GM23338 (cell line): ENCODE measurements around the gene KAT2B. TPM values are rescaled to one million over a fixed set of nuclear protein-coding genes. Genes with fewer than 3 reads are reported as not detected.

Experiments used
- ATAC-seq: fragments of 200-7000 bp; cut with Tn5 transposase; 3 replicates; pipeline ENCODE4 v1.9.1; 2020
- DNase-seq: peaks from one replicate; pipeline ENCODE4 v3.0.0-alpha.2; 2015; ENCODE audit warnings: low spot score
- H2AFZ ChIP-seq: fragments of 200-600 bp; sonication (generic); 2 replicates; pipeline ENCODE4 v1.8.0; 2016; ENCODE audit warnings: antibody characterized with exemption, mild to moderate bottlenecking, moderate library complexity
- H3F3A ChIP-seq: fragments of 200-600 bp; sonication (generic); replicated peaks from 2 replicates; pipeline ENCODE4 v1.8.0; 2017; ENCODE audit warnings: antibody characterized with exemption, mixed run types, low read depth
- H3K27ac ChIP-seq: fragments of 200-600 bp; sonication (generic); 2 replicates; pipeline ENCODE4 v1.6.1; 2016; ENCODE audit warnings: low read depth
- H3K27me3 ChIP-seq: fragments of 200-600 bp; sonication (generic); 2 replicates; pipeline ENCODE4 v1.8.0; 2016; ENCODE audit warnings: mild to moderate bottlenecking, mixed run types, moderate library complexity; ENCODE audit not compliant: insufficient read depth
- H3K36me3 ChIP-seq: fragments of 200-600 bp; sonication (generic); 2 replicates; pipeline ENCODE4 v1.8.0; 2016; ENCODE audit warnings: mild to moderate bottlenecking; ENCODE audit not compliant: insufficient read depth
- H3K4me1 ChIP-seq: fragments of 200-600 bp; sonication (generic); 2 replicates; pipeline ENCODE4 v1.8.0; 2016; ENCODE audit warnings: mild to moderate bottlenecking, moderate library complexity; ENCODE audit not compliant: insufficient read depth
- H3K4me2 ChIP-seq: fragments of 200-600 bp; sonication (generic); 2 replicates; pipeline ENCODE4 v1.7.1; 2017; ENCODE audit warnings: mixed run types
- H3K4me3 ChIP-seq: fragments of 200-600 bp; sonication (generic); 2 replicates; pipeline ENCODE4 v1.6.1; 2016; ENCODE audit warnings: mixed run types
- H3K79me2 ChIP-seq: fragments of 200-600 bp; sonication (generic); replicated peaks from 2 replicates; pipeline ENCODE4 v1.8.0; 2017; ENCODE audit warnings: mild to moderate bottlenecking; ENCODE audit not compliant: insufficient read depth
- H3K9me2 ChIP-seq: fragments of 200-600 bp; sonication (generic); 2 replicates; pipeline ENCODE4 v1.8.0; 2017; ENCODE audit not compliant: insufficient read depth
- H4K20me1 ChIP-seq: fragments of 200-600 bp; sonication (generic); replicated peaks from 2 replicates; pipeline ENCODE4 v1.8.0; 2017; ENCODE audit warnings: mild to moderate bottlenecking; ENCODE audit not compliant: insufficient read depth
- H3K27ac Mint-ChIP-seq: 2 replicates; pipeline ENCODE4 v1.8.0; 2020; ENCODE audit warnings: inconsistent platforms, mild to moderate bottlenecking, moderate library complexity, mixed read lengths
- H3K27me3 Mint-ChIP-seq: 3 replicates; pipeline ENCODE4 v1.8.0; 2022; ENCODE audit warnings: low read depth, mild to moderate bottlenecking, moderate library complexity, mixed read lengths, inconsistent platforms; ENCODE audit not compliant: insufficient read depth, poor library complexity
- H3K36me3 Mint-ChIP-seq: 3 replicates; pipeline ENCODE4 v1.8.0; 2021; ENCODE audit warnings: low read depth, mild to moderate bottlenecking, inconsistent platforms, moderate library complexity, mixed read lengths
- H3K4me1 Mint-ChIP-seq: 3 replicates; pipeline ENCODE4 v1.8.0; 2020; ENCODE audit warnings: mild to moderate bottlenecking, inconsistent platforms, mixed read lengths
- H3K4me3 Mint-ChIP-seq: 3 replicates; pipeline ENCODE4 v1.8.0; 2021; ENCODE audit warnings: moderate library complexity, mild to moderate bottlenecking, inconsistent platforms, mixed read lengths
- H3K9me3 Mint-ChIP-seq: 3 replicates; pipeline ENCODE4 v1.8.0; 2020; ENCODE audit warnings: moderate library complexity, mild to moderate bottlenecking, inconsistent platforms, mixed read lengths
- ETS1 ChIP-seq: IDR thresholded peaks from 2 replicates; pipeline ENCODE4 v1.6.1; 2016; ENCODE audit warnings: antibody characterized with exemption
- EZH2 ChIP-seq: fragments of 200-600 bp; sonication (generic); IDR thresholded peaks from one replicate; pipeline ENCODE4 v1.8.0; 2017; ENCODE audit warnings: antibody characterized with exemption, mild to moderate bottlenecking, low read depth; ENCODE audit not compliant: unreplicated experiment
- EZH2phosphoT487 ChIP-seq: fragments of 200-600 bp; sonication (generic); IDR thresholded peaks from one replicate; pipeline ENCODE4 v1.8.1; 2018; ENCODE audit warnings: antibody characterized with exemption; ENCODE audit not compliant: unreplicated experiment
- JUNB ChIP-seq: IDR thresholded peaks from one replicate; pipeline ENCODE4 v1.6.1; 2016; ENCODE audit warnings: antibody characterized with exemption; ENCODE audit not compliant: unreplicated experiment
- NANOG ChIP-seq: IDR thresholded peaks from 2 replicates; pipeline ENCODE4 v1.6.1; 2016; ENCODE audit warnings: antibody characterized with exemption, borderline replicate concordance
- REST ChIP-seq: IDR thresholded peaks from one replicate; pipeline ENCODE4 v1.6.1; 2018; ENCODE audit warnings: antibody characterized with exemption; ENCODE audit not compliant: unreplicated experiment
- STAT1 ChIP-seq: IDR thresholded peaks from one replicate; pipeline ENCODE4 v1.6.1; 2016; ENCODE audit warnings: antibody characterized with exemption; ENCODE audit not compliant: unreplicated experiment
- ZNF114 ChIP-seq: fragments of 250-450 bp; sonication (Bioruptor Pico); IDR thresholded peaks from 2 replicates; pipeline ENCODE4 v1.5.0; 2020; ENCODE audit warnings: mild to moderate bottlenecking, moderate library complexity
- ZNF462 ChIP-seq: fragments of 250-450 bp; sonication (Bioruptor Pico); IDR thresholded peaks from 2 replicates; pipeline ENCODE4 v1.5.0; 2020; ENCODE audit warnings: mild to moderate bottlenecking, moderate library complexity
- polyA plus RNA-seq: library from polyadenylated mRNA; unstranded; fragments of >200 nt; fragmentation: Nextera tagmentation; extraction: Ambion mirVana; gene quantifications from 2 replicates; pipeline ENCODE4 v1.2.1, GENCODE V29; 2016
- total RNA-seq: library from RNA; depleted of rRNA; stranded (reverse); fragments of >200 nt; shearing (Covaris generic); gene quantifications from 2 replicates; pipeline ENCODE4 v1.2.3, GENCODE V29; 2014
- TF ChIP-seq, protein P1 (sequence below), 2 experiments: fragments of 200-600 bp in 1 of 2; sonication (generic) in 1 of 2; conservative IDR thresholded peaks; 2 replicates each; pipeline versions ENCODE4 v1.5.1 to v1.6.1; 2016 to 2017; ENCODE audit warnings: antibody characterized with exemption in 2 of 2, low read depth in 2 of 2, mild to moderate bottlenecking in 2 of 2, moderate library complexity in 1 of 2

KAT2B gene
- total and polyA plus RNA-seq, 2 experiments from 2014 or later: 1.3 to 4.4 TPM

DNA sequence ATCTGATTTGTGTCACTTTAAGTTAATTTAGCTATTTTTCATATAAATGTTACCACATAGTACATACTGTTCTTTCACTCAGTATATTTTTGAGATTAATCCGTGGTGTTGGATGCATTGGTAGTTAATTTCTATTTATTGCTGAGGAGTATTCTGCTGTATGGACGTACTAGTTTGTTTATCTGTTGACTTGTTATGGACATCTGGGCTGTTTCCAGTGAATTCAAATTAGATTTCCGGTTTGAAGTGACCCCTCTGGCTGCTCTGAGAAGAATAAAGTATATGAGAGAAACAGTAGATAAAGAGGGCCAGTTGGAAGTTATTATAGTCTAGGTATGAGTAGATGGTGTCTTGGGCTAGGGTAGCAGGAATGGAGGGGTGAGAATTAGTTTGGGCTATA, 15.6 kb downstream of the KAT2B start:
- no peaks in the 10 kb centered on the region for H3K9me2 ChIP-seq
- no peak overlapping the region for H3K27ac Mint-ChIP-seq
- no peaks in the 10 kb centered on the region for H3K36me3 Mint-ChIP-seq
- no peaks in the 10 kb centered on the region for H3K9me3 Mint-ChIP-seq
- DNase-seq (no peak), ATAC-seq (no peak)
- no peaks in the 10 kb centered on the region for H3K79me2 ChIP-seq
- no peaks in the 10 kb centered on the region for H3K36me3 ChIP-seq
- no peaks in the 10 kb centered on the region for H3F3A ChIP-seq
- H3K4me3 ChIP-seq: no peak overlapping the region
- no peak overlapping the region for H2AFZ ChIP-seq
- H4K20me1 ChIP-seq: no peaks in the 10 kb centered on the region; the same call in 1 of the 2 replicates
- no peak overlapping the region for H3K4me2 ChIP-seq
- H3K27ac ChIP-seq: no peak overlapping the region
- H3K4me3 Mint-ChIP-seq: no peak overlapping the region
- no peaks in the 10 kb centered on the region for H3K27me3 ChIP-seq
- TF ChIP-seq EZH2phosphoT487 (no peak), JUNB (no peak), STAT1 (no peak), NANOG (no peak), ZNF462 (CRISPR knock-in tag) (no peak), REST (no peak), ZNF114 (no peak), ETS1 (no peak), EZH2 (no peak)
- TF ChIP-seq, protein P1, sequence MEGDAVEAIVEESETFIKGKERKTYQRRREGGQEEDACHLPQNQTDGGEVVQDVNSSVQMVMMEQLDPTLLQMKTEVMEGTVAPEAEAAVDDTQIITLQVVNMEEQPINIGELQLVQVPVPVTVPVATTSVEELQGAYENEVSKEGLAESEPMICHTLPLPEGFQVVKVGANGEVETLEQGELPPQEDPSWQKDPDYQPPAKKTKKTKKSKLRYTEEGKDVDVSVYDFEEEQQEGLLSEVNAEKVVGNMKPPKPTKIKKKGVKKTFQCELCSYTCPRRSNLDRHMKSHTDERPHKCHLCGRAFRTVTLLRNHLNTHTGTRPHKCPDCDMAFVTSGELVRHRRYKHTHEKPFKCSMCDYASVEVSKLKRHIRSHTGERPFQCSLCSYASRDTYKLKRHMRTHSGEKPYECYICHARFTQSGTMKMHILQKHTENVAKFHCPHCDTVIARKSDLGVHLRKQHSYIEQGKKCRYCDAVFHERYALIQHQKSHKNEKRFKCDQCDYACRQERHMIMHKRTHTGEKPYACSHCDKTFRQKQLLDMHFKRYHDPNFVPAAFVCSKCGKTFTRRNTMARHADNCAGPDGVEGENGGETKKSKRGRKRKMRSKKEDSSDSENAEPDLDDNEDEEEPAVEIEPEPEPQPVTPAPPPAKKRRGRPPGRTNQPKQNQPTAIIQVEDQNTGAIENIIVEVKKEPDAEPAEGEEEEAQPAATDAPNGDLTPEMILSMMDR (conservative IDR thresholded peaks at IDR 0.05; ENCODE audit: low read depth in 2 of 2): no peak
- H3K4me1 ChIP-seq: peaks cover 9% of the 10 kb centered on the region
- H3K27me3 Mint-ChIP-seq: no peaks in the 10 kb centered on the region
- no peaks in the 10 kb centered on the region for H3K4me1 Mint-ChIP-seq
